K562 (cell line): Measurements from ENCODE around the gene YJU2. TPM values are rescaled to one million over a fixed set of nuclear protein-coding genes. Genes with fewer than 3 reads are reported as not detected.

ENCODE experiments used
- DNMT1 ChIP-seq: fragments of 450-650 bp; IDR thresholded peaks from 2 replicates; pipeline ENCODE4 v1.6.1; 2016; ENCODE audit warnings: antibody characterized with exemption, mild to moderate bottlenecking
- ELF4 ChIP-seq: fragments of 450-650 bp; formaldehyde crosslinking; IDR thresholded peaks from 2 replicates; pipeline ENCODE4 v1.4.0; 2022; ENCODE audit warnings: missing genetic modification characterization
- FOXA3 ChIP-seq, 2 experiments: fragments of 450-650 bp in 1 of 2; sonication (generic) in 1 of 2; formaldehyde crosslinking; IDR thresholded peaks in 1 of 2; conservative IDR thresholded peaks in 1 of 2; 2 replicates each; pipeline versions ENCODE4 v1.4.0 to v1.8.0; 2020 to 2022; ENCODE audit warnings: mild to moderate bottlenecking in 2 of 2, missing genetic modification reagents in 1 of 2
- HDAC1 ChIP-seq, 2 experiments: fragments of 450-650 bp; IDR thresholded peaks; 2 replicates each; pipeline ENCODE4 v1.6.1; 2016 to 2017; ENCODE audit warnings: inconsistent platforms in 1 of 2, mild to moderate bottlenecking in 1 of 2, moderate library complexity in 1 of 2
- JUND ChIP-seq, 2 experiments: IDR thresholded peaks; 2 replicates in 1 of 2; 3 replicates in 1 of 2; pipeline ENCODE4 v1.6.1; 2011; ENCODE audit warnings: borderline replicate concordance in 2 of 2, low read depth in 2 of 2, low read length in 2 of 2, improper control_type of control experiment in 1 of 2, missing biosample characterization in 1 of 2, missing genetic modification characterization in 1 of 2, missing genetic modification reagents in 1 of 2
- L3MBTL2 ChIP-seq: fragments of 450-650 bp; IDR thresholded peaks from 2 replicates; pipeline ENCODE4 v1.6.1; 2016; ENCODE audit warnings: mild to moderate bottlenecking, moderate library complexity
- MAZ ChIP-seq, 2 experiments: fragments of 450-650 bp in 1 of 2; sonication (generic) in 1 of 2; formaldehyde crosslinking; IDR thresholded peaks in 1 of 2; conservative IDR thresholded peaks in 1 of 2; 2 replicates each; pipeline versions ENCODE4 v1.4.0 to v1.5.0; 2020; ENCODE audit warnings: mild to moderate bottlenecking in 1 of 2, missing genetic modification reagents in 1 of 2
- MTA3 ChIP-seq: fragments of 450-650 bp; formaldehyde crosslinking; IDR thresholded peaks from 2 replicates; pipeline ENCODE4 v1.6.1; 2017; ENCODE audit warnings: mild to moderate bottlenecking, borderline replicate concordance
- PHB2 ChIP-seq: fragments of 450-650 bp; IDR thresholded peaks from 2 replicates; pipeline ENCODE4 v1.6.1; 2017; ENCODE audit warnings: low read depth
- RAD21 ChIP-seq, 2 experiments: fragments of 250-450 bp in 1 of 2; fragments of 450-650 bp in 1 of 2; sonication (Bioruptor Pico) in 1 of 2; formaldehyde crosslinking in 1 of 2; IDR thresholded peaks in 1 of 2; conservative IDR thresholded peaks in 1 of 2; 2 replicates each; pipeline versions ENCODE4 v1.4.0 to v1.8.0; 2020 to 2022; ENCODE audit warnings: mild to moderate bottlenecking in 2 of 2, moderate library complexity in 1 of 2
- RUNX1 ChIP-seq: sonication (generic); IDR thresholded peaks from 2 replicates; pipeline ENCODE4 v1.6.1; 2016; ENCODE audit warnings: antibody characterized with exemption, low read depth
- SIN3A ChIP-seq, 2 experiments: fragments of 150-350 bp in 1 of 2; IDR thresholded peaks; 2 replicates each; pipeline ENCODE4 v1.6.1; 2011 to 2016; ENCODE audit warnings: borderline replicate concordance in 2 of 2, low read depth in 2 of 2, low read length in 2 of 2, mild to moderate bottlenecking in 2 of 2, moderate library complexity in 2 of 2; ENCODE audit not compliant: control insufficient read depth in 1 of 2
- SOX6 ChIP-seq: fragments of 450-650 bp; IDR thresholded peaks from 2 replicates; pipeline ENCODE4 v1.6.1; 2014; ENCODE audit warnings: mild to moderate bottlenecking
- WHSC1 ChIP-seq: IDR thresholded peaks from one replicate; pipeline ENCODE4 v1.6.1; 2012; ENCODE audit warnings: low read length, control low read depth, inconsistent platforms
- ZNF124 ChIP-seq: sonication (generic); formaldehyde crosslinking; IDR thresholded peaks from 2 replicates; pipeline ENCODE4 v1.8.1; 2022; ENCODE audit warnings: missing genetic modification reagents
- ZNF133 ChIP-seq: fragments of 250-450 bp; sonication (Bioruptor Pico); IDR thresholded peaks from 2 replicates; pipeline ENCODE4 v1.4.0; 2020; ENCODE audit warnings: mild to moderate bottlenecking
- ZNF586 ChIP-seq: fragments of 450-650 bp; formaldehyde crosslinking; conservative IDR thresholded peaks from 2 replicates; pipeline ENCODE4 v1.4.0; 2020; ENCODE audit warnings: mild to moderate bottlenecking, moderate library complexity
- polyA plus RNA-seq, 8 experiments: library from polyadenylated mRNA; depleted of rRNA in 4 of 8; stranded (reverse) in 5 of 8; unstranded in 3 of 8; fragments of >200 nt; fragmentation: Nextera tagmentation in 2 of 8; fragmentation: Illumina TruSeq in 1 of 8; extraction: Ambion mirVana in 2 of 8; extraction: Trizol in 1 of 8; gene quantifications; 2 replicates each; pipeline versions ENCODE4 v1.2.1 to v1.2.3, GENCODE V29; 2011 to 2014; ENCODE audit warnings: inconsistent platforms in 1 of 8, missing spikeins in 1 of 8
- total RNA-seq, 7 experiments: library from RNA; depleted of rRNA in 6 of 7; stranded (reverse); fragments of >200 nt in 6 of 7; fragmentation: Illumina TruSeq in 2 of 7; extraction: Trizol in 2 of 7; gene quantifications; 2 replicates each; pipeline versions ENCODE4 v1.2.1 to v1.2.3, GENCODE V29; 2011 to 2021; ENCODE audit warnings: low replicate concordance in 1 of 7
- TF ChIP-seq, protein P1 (sequence below): sonication (generic); formaldehyde crosslinking; IDR thresholded peaks from 2 replicates; pipeline ENCODE4 v1.8.0; 2023; ENCODE audit warnings: mild to moderate bottlenecking, missing genetic modification reagents
- TF ChIP-seq, protein P2 (sequence below), 2 experiments: fragments of 250-450 bp in 1 of 2; fragments of 450-650 bp in 1 of 2; sonication (Bioruptor Pico) in 1 of 2; IDR thresholded peaks; 2 replicates each; pipeline versions ENCODE4 v1.6.1 to v1.8.0; 2016 to 2021; ENCODE audit warnings: mild to moderate bottlenecking in 2 of 2, moderate library complexity in 2 of 2, missing compliant biosample characterization in 1 of 2, missing genetic modification characterization in 1 of 2
- TF ChIP-seq, protein P3 (sequence below): sonication (generic); formaldehyde crosslinking; IDR thresholded peaks from 2 replicates; pipeline ENCODE4 v1.4.0; 2020; ENCODE audit warnings: mild to moderate bottlenecking, missing genetic modification reagents

YJU2 gene
- total and polyA plus RNA-seq, 9 of the 15 experiments (the other 6 are each of a cell fraction or from before 2014, with no cell fraction given) = 0.41 to 34.9 (median 19.3) TPM

DNA sequence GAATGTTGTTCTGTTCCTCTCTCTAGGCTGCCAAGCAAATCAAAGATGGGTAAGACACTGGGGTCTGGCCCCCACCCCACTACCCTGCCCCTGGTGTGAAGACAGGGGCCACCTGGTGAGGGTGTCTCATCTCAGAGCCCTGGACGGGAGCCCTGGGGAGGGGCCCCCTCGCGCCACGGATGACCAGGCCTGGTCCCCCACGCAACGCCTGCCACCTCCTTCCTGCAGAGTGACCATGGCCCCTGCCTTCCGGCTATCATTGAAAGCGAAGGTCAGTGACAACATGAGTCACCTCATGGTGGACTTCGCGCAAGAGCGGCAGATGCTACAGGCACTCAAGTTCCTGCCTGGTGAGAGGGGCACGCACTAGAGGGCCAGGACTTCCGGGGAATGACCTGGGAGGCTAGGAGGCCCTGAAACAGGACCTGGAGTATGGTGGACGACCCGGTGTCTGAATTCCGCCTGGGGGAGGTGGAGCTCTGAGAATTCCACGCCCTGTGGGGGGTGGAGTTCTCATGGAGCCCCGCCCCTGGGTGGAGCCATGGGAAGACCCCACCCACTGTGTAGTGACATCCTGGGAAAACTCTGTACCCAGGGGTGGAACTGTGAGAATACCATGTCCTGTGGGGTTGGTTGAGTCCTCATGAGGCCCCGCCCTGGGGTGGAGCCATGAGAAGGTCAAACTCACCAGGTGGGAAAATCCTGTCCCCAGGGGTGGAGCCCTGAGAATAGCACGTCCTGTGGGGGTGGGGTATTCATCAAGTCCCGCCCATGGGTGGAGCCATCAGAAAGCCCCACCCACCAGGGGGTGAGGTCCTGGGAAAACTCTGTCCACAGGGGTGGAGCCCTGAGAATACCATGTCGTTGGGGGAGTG, 63.6 kb downstream of the YJU2 start (continued):
- TF ChIP-seq SIN3A (IDR thresholded peaks at IDR 0.05; ENCODE audit: borderline replicate concordance in 2 of 2, control insufficient read depth in 1 of 2, low read depth in 2 of 2, low read length in 2 of 2) (0 out of 4 replicates have a peak, but pooled peaks of 1 of the 2 experiments have one; percentile 25), ZNF124 (CRISPR knock-in tag) (no peak), PHB2 (no peak), WHSC1 (no peak), ZNF133 (CRISPR knock-in tag) (no peak), FOXA3 (CRISPR knock-in tag; conservative IDR thresholded peaks at IDR 0.05 in 1 of 2, IDR thresholded peaks at IDR 0.05 in 1 of 2) (peak in 1 of 2 experiments; percentile 66; a peak in 1 of 4 replicates), MTA3 (0 out of 2 replicates have a peak, but pooled peaks have one; percentile 52), JUND (IDR thresholded peaks at IDR 0.05; ENCODE audit: borderline replicate concordance, low read depth, low read length) (peak; percentile 80), JUND (tag; IDR thresholded peaks at IDR 0.05; ENCODE audit: borderline replicate concordance, low read depth, low read length) (peak; percentile 59; the same call in 1 of the 3 replicates), ELF4 (no peak), ZNF586 (CRISPR knock-in tag) (no peak), SOX6 (no peak), RUNX1 (no peak), L3MBTL2 (peak; percentile 94), HDAC1 (IDR thresholded peaks at IDR 0.05) (peak in 1 of 2 experiments; percentile 59; a peak in 2 of 4 replicates), DNMT1 (no peak), RAD21 (CRISPR knock-in tag; conservative IDR thresholded peaks at IDR 0.05 in 1 of 2, IDR thresholded peaks at IDR 0.05 in 1 of 2) (peak in 1 of 2 experiments; percentile 14; a peak in 1 of 4 replicates), MAZ (CRISPR knock-in tag; conservative IDR thresholded peaks at IDR 0.05 in 1 of 2, IDR thresholded peaks at IDR 0.05 in 1 of 2) (peak in 1 of 2 experiments; percentile 45; a peak in 1 of 4 replicates)
- TF ChIP-seq, protein P1, sequence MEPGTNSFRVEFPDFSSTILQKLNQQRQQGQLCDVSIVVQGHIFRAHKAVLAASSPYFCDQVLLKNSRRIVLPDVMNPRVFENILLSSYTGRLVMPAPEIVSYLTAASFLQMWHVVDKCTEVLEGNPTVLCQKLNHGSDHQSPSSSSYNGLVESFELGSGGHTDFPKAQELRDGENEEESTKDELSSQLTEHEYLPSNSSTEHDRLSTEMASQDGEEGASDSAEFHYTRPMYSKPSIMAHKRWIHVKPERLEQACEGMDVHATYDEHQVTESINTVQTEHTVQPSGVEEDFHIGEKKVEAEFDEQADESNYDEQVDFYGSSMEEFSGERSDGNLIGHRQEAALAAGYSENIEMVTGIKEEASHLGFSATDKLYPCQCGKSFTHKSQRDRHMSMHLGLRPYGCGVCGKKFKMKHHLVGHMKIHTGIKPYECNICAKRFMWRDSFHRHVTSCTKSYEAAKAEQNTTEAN (CRISPR knock-in tag) = no peak
- TF ChIP-seq, protein P2, sequence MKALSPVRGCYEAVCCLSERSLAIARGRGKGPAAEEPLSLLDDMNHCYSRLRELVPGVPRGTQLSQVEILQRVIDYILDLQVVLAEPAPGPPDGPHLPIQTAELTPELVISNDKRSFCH (CRISPR knock-in tag; IDR thresholded peaks at IDR 0.05) = no peak
- TF ChIP-seq, protein P2 (tag; IDR thresholded peaks at IDR 0.05) = no peak
- TF ChIP-seq, protein P3, sequence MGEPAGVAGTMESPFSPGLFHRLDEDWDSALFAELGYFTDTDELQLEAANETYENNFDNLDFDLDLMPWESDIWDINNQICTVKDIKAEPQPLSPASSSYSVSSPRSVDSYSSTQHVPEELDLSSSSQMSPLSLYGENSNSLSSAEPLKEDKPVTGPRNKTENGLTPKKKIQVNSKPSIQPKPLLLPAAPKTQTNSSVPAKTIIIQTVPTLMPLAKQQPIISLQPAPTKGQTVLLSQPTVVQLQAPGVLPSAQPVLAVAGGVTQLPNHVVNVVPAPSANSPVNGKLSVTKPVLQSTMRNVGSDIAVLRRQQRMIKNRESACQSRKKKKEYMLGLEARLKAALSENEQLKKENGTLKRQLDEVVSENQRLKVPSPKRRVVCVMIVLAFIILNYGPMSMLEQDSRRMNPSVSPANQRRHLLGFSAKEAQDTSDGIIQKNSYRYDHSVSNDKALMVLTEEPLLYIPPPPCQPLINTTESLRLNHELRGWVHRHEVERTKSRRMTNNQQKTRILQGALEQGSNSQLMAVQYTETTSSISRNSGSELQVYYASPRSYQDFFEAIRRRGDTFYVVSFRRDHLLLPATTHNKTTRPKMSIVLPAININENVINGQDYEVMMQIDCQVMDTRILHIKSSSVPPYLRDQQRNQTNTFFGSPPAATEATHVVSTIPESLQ = no peak
